SHP77 (cell line): ENCODE results near the gene ZNF462.

Experiments
- DNase-seq, 2 experiments: peaks; one replicate each; lab custom pipeline; 2025; lab: John Stamatoyannopoulos, UW

The ZNF462 gene

GRCh38 chr9:106929471-106930177 is 66.7 kb downstream of the ZNF462 start:
- no peak for DNase-seq

- no peak for DNase-seq
Measured at GRCh38 chr9:106930477-106930876, 67.5 kb downstream of the ZNF462 start.

GRCh38 chr9:106931466-106931865 is 68.5 kb downstream of the ZNF462 start:
- DNase-seq = no peak

- DNase-seq = no peak
Measured at GRCh38 chr9:106932178-106932577, 69.2 kb downstream of the ZNF462 start.

- DNase-seq = no peak
Measured at GRCh38 chr9:106932675-106933074, 69.7 kb downstream of the ZNF462 start.

- no peak for DNase-seq
Measured at GRCh38 chr9:106933470-106933869, 70.5 kb downstream of the ZNF462 start.

GRCh38 chr9:106934442-106935238 is 71.7 kb downstream of the ZNF462 start:
- DNase-seq = no peak

- DNase-seq = no peak
Measured at GRCh38 chr9:106936680-106937079, 73.7 kb downstream of the ZNF462 start.

- no peak for DNase-seq
Measured at GRCh38 chr9:106941916-106942315, 79.0 kb downstream of the ZNF462 start.

- DNase-seq = no peak
Measured at GRCh38 chr9:106945727-106946660, 83.0 kb downstream of the ZNF462 start.

GRCh38 chr9:106947106-106947900 is 84.3 kb downstream of the ZNF462 start:
- DNase-seq = no peak

- DNase-seq = no peak
Measured at GRCh38 chr9:106953174-106953573, 90.2 kb downstream of the ZNF462 start.

- DNase-seq = no peak
Measured at GRCh38 chr9:106954558-106954957, 91.6 kb downstream of the ZNF462 start.

- no peak for DNase-seq
Measured at GRCh38 chr9:106954974-106955850, 92.2 kb downstream of the ZNF462 start.

GRCh38 chr9:106956971-106957370 is 94.0 kb downstream of the ZNF462 start:
- no peak for DNase-seq

GRCh38 chr9:106958955-106959657 is 96.1 kb downstream of the ZNF462 start:
- DNase-seq = no peak

- no peak for DNase-seq
Measured at GRCh38 chr9:106960258-106960657, 97.3 kb downstream of the ZNF462 start.

- no peak for DNase-seq
Measured at GRCh38 chr9:106961623-106962022, 98.7 kb downstream of the ZNF462 start.

- DNase-seq = no peak
Measured at GRCh38 chr9:106962122-106962521, 99.2 kb downstream of the ZNF462 start.
